LNCAP (cell line): Measurements from ENCODE around the gene DNAJC5G.

ENCODE experiments used
- CTCF ChIP-seq: fragments of 450-650 bp; IDR thresholded peaks from 2 replicates; pipeline ENCODE4 v1.5.1; 2017; ENCODE audit warnings: mild to moderate bottlenecking

The DNAJC5G gene

GRCh38 chr2:27278010-27278409, 2.8 kb downstream of the DNAJC5G start:
- no peak for TF ChIP-seq CTCF

- TF ChIP-seq CTCF: no peak
Measured at GRCh38 chr2:27280826-27281225, 5.6 kb downstream of the DNAJC5G start.

- TF ChIP-seq CTCF: no peak
Measured at GRCh38 chr2:27281442-27281841, 6.2 kb downstream of the DNAJC5G start.

- no peak for TF ChIP-seq CTCF
Measured at GRCh38 chr2:27281855-27282559, 6.8 kb downstream of the DNAJC5G start, which contains the start of gene TRIM54. Gene TRIM54 (plus strand): TSS chr2:27282429. CDS start chr2:27282732, 303 bp downstream.

- TF ChIP-seq CTCF: no peak
Measured at GRCh38 chr2:27282892-27283291, 7.7 kb downstream of the DNAJC5G start.

- TF ChIP-seq CTCF: no peak
Measured at GRCh38 chr2:27284996-27285395, 9.8 kb downstream of the DNAJC5G start.

GRCh38 chr2:27285481-27285880, 10.2 kb downstream of the DNAJC5G start:
- TF ChIP-seq CTCF: no peak

- no peak for TF ChIP-seq CTCF
Measured at GRCh38 chr2:27288610-27289009, 13.4 kb downstream of the DNAJC5G start.
